K562 (cell line): Measurements from ENCODE around the gene TRIM13. TPM values are rescaled to one million over a fixed set of nuclear protein-coding genes. Genes with fewer than 3 reads are reported as not detected.
A peak's percentile ranks its signal among the peaks of the same experiment; 100 is the strongest.

ENCODE experiments used
- ATAC-seq: fragments of 200-7000 bp; cut with Tn5 transposase; 3 replicates; pipeline ENCODE4 v1.9.1; 2020; ENCODE audit warnings: moderate library complexity
- BruUV-seq: library from RNA; stranded (reverse); fragments of 400-500 nt; replicated peaks from 2 replicates; lab custom pipeline; 2021; lab: Mats Ljungman, UMichigan
- CTCF ChIA-PET: fragments of 300-600 bp; formaldehyde crosslinking; extraction: SDS; loops from one replicate; lab custom pipeline; 2021; ENCODE audit warnings: low intra/inter-chr PET ratio; lab: Yijun Ruan, JAX
- POLR2A ChIA-PET: fragments of 300-600, 350-650 bp; sonication (Branson Sonifier 250); formaldehyde crosslinking; extraction: SDS; loops from one replicate; lab custom pipeline; 2021; ENCODE audit warnings: antibody characterized with exemption, inconsistent platforms; lab: Yijun Ruan, JAX
- DNase-seq, 4 experiments: peaks; one replicate each; pipeline versions ENCODE4 v3.0.0 to v3.0.0-alpha.2; 2011 to 2018; ENCODE audit warnings: low spot score in 3 of 4, mixed read lengths in 3 of 4; ENCODE audit errors: extremely low read depth in 1 of 4
- FAIRE-seq: peaks from 2 replicates; lab custom pipeline; 2011; peaks lifted over from hg19 to GRCh38; lab: Jason Lieb, UNC
- H2AFZ ChIP-seq: 2 replicates; pipeline ENCODE4 v1.6.0; 2011; ENCODE audit warnings: low read depth, low read length, control low read depth, inconsistent platforms
- H3K27ac ChIP-seq: fragments of 200-600 bp; 3 replicates; pipeline ENCODE4 v1.8.0; 2011; ENCODE audit warnings: low read depth, mild to moderate bottlenecking, control low read depth, inconsistent platforms, low read length, moderate library complexity, mixed read lengths; ENCODE audit errors: extremely low read depth
- H3K27me3 ChIP-seq, 2 experiments: fragments of 300-600 bp in 1 of 2; 2 replicates in 1 of 2; 3 replicates in 1 of 2; pipeline versions ENCODE4 v1.6.0 to v1.8.0; 2011; ENCODE audit warnings: inconsistent platforms in 2 of 2, low read length in 2 of 2, mild to moderate bottlenecking in 1 of 2, mixed read lengths in 1 of 2, moderate library complexity in 1 of 2; ENCODE audit not compliant: control insufficient read depth in 2 of 2, insufficient read depth in 2 of 2
- H3K36me3 ChIP-seq: fragments of 300-600 bp; 3 replicates; pipeline ENCODE4 v1.8.0; 2011; ENCODE audit warnings: mild to moderate bottlenecking, low read length, inconsistent platforms; ENCODE audit not compliant: control insufficient read depth, insufficient read depth
- H3K4me1 ChIP-seq, 2 experiments: fragments of 200-600 bp in 1 of 2; replicated peaks in 1 of 2; 2 replicates in 1 of 2; 3 replicates in 1 of 2; pipeline versions ENCODE4 v1.5.1 to v1.8.0; 2011; ENCODE audit warnings: inconsistent platforms in 2 of 2, low read length in 2 of 2, mild to moderate bottlenecking in 1 of 2, mixed read lengths in 1 of 2, moderate library complexity in 1 of 2; ENCODE audit not compliant: control insufficient read depth in 2 of 2, insufficient read depth in 2 of 2
- H3K4me2 ChIP-seq: 2 replicates; pipeline ENCODE4 v1.6.1; 2011; ENCODE audit warnings: low read length, control low read depth, inconsistent platforms, mixed read lengths; ENCODE audit not compliant: insufficient read depth
- H3K4me3 ChIP-seq: fragments of 200-600 bp; sonication (generic), shearing (Covaris generic); 2 replicates; pipeline ENCODE4 v1.5.1; 2016; ENCODE audit warnings: control low read depth, inconsistent platforms
- H3K79me2 ChIP-seq: fragments of 200-600 bp; 3 replicates; pipeline ENCODE4 v1.8.0; 2011; ENCODE audit warnings: low read length, inconsistent platforms; ENCODE audit not compliant: control insufficient read depth, insufficient read depth
- H3K9ac ChIP-seq, 2 experiments: 2 replicates each; pipeline versions ENCODE4 v1.6.0 to v1.6.1; 2011; ENCODE audit warnings: low read depth in 2 of 2, low read length in 2 of 2, control low read depth in 1 of 2, inconsistent platforms in 1 of 2, mild to moderate bottlenecking in 1 of 2, mixed read lengths in 1 of 2; ENCODE audit not compliant: insufficient read depth in 1 of 2
- H3K9me1 ChIP-seq: one replicate; pipeline ENCODE4 v1.6.0; 2011; ENCODE audit warnings: inconsistent platforms, mild to moderate bottlenecking, low read length, moderate library complexity; ENCODE audit not compliant: control insufficient read depth, insufficient read depth
- H3K9me3 ChIP-seq: replicated peaks from 2 replicates; pipeline ENCODE4 v1.5.1; 2011; ENCODE audit warnings: low read depth, low read length, inconsistent platforms; ENCODE audit not compliant: control insufficient read depth, insufficient read depth
- H4K20me1 ChIP-seq: replicated peaks from 2 replicates; pipeline ENCODE4 v1.6.1; 2011; ENCODE audit warnings: low read length, inconsistent platforms, mixed read lengths; ENCODE audit not compliant: control insufficient read depth, insufficient read depth
- BCL6 ChIP-seq: fragments of 250-450 bp; sonication (Bioruptor Pico); IDR thresholded peaks from 2 replicates; pipeline ENCODE4 v1.4.0; 2020
- BHLHE40 ChIP-seq: IDR thresholded peaks from 2 replicates; pipeline ENCODE4 v1.6.1; 2011; ENCODE audit warnings: low read length, improper control_type of control experiment
- CC2D1A ChIP-seq: fragments of 450-650 bp; IDR thresholded peaks from 2 replicates; pipeline ENCODE4 v1.6.1; 2017; ENCODE audit warnings: mild to moderate bottlenecking
- CEBPG ChIP-seq, 3 experiments: fragments of 200-800 bp in 1 of 3; sonication (Bioruptor generic) in 1 of 3; sonication (generic) in 1 of 3; formaldehyde crosslinking in 1 of 3; IDR thresholded peaks in 2 of 3; conservative IDR thresholded peaks in 1 of 3; 2 replicates each; pipeline versions ENCODE4 v1.6.1 to v1.8.0; 2016 to 2022; ENCODE audit warnings: missing compliant biosample characterization in 2 of 3, missing genetic modification characterization in 2 of 3, mild to moderate bottlenecking in 1 of 3, missing genetic modification reagents in 1 of 3
- COPS2 ChIP-seq: fragments of 450-650 bp; conservative IDR thresholded peaks from 2 replicates; pipeline ENCODE4 v1.6.1; 2016; ENCODE audit warnings: mild to moderate bottlenecking, moderate library complexity
- CTBP1 ChIP-seq: fragments of 450-650 bp; IDR thresholded peaks from 2 replicates; pipeline ENCODE4 v1.6.1; 2016; ENCODE audit warnings: borderline replicate concordance
- CTCF ChIP-seq, 3 experiments: IDR thresholded peaks in 2 of 3; conservative IDR thresholded peaks in 1 of 3; 2 replicates each; pipeline ENCODE4 v1.5.1; 2011 to 2012; ENCODE audit warnings: low read length in 3 of 3, mild to moderate bottlenecking in 3 of 3, control low read depth in 2 of 3, improper control_type of control experiment in 1 of 3, inconsistent platforms in 1 of 3, low read depth in 1 of 3, mixed read lengths in 1 of 3, moderate library complexity in 1 of 3; ENCODE audit not compliant: insufficient read depth in 2 of 3
- JUND ChIP-seq, 2 experiments: IDR thresholded peaks; 2 replicates in 1 of 2; 3 replicates in 1 of 2; pipeline ENCODE4 v1.6.1; 2011; ENCODE audit warnings: borderline replicate concordance in 2 of 2, low read depth in 2 of 2, low read length in 2 of 2, improper control_type of control experiment in 1 of 2, missing biosample characterization in 1 of 2, missing genetic modification characterization in 1 of 2, missing genetic modification reagents in 1 of 2
- LEF1 ChIP-seq: fragments of 450-650 bp; IDR thresholded peaks from 2 replicates; pipeline ENCODE4 v1.6.1; 2016; ENCODE audit warnings: mild to moderate bottlenecking
- RAD21 ChIP-seq, 2 experiments: fragments of 250-450 bp in 1 of 2; fragments of 450-650 bp in 1 of 2; sonication (Bioruptor Pico) in 1 of 2; formaldehyde crosslinking in 1 of 2; IDR thresholded peaks in 1 of 2; conservative IDR thresholded peaks in 1 of 2; 2 replicates each; pipeline versions ENCODE4 v1.4.0 to v1.8.0; 2020 to 2022; ENCODE audit warnings: mild to moderate bottlenecking in 2 of 2, moderate library complexity in 1 of 2
- ZEB2 ChIP-seq: fragments of 450-650 bp; IDR thresholded peaks from 2 replicates; pipeline ENCODE4 v1.6.1; 2016
- ZNF174 ChIP-seq: fragments of 250-450 bp; sonication (Bioruptor Pico); IDR thresholded peaks from 2 replicates; pipeline ENCODE4 v1.4.0; 2020; ENCODE audit warnings: mild to moderate bottlenecking
- WGBS: fragments of 100-300 bp; shearing (Covaris generic); methylation state at CpG from one replicate; pipeline ENCODE4 v1.1.6; 2016; ENCODE audit warnings: low coverage, mixed read lengths; ENCODE audit not compliant: insufficient coverage; ENCODE audit errors: missing lambda C conversion rate; 5-methylcytosine and 5-hydroxymethylcytosine counted together
- in situ Hi-C: fragments of 300-500 bp; cut with MboI; formaldehyde crosslinking; loops from 4 replicates; pipeline ENCODE4 v1.15.0; 2018; ENCODE audit warnings: inconsistent platforms, mixed read lengths
- intact Hi-C: fragments of 100-400 bp; cut with micrococcal nuclease; formaldehyde crosslinking; loops from 2 replicates; pipeline ENCODE4 v1.14.2; 2022
- polyA plus RNA-seq, 8 experiments: library from polyadenylated mRNA; depleted of rRNA in 4 of 8; stranded (reverse) in 5 of 8; unstranded in 3 of 8; fragments of >200 nt; fragmentation: Nextera tagmentation in 2 of 8; fragmentation: Illumina TruSeq in 1 of 8; extraction: Ambion mirVana in 2 of 8; extraction: Trizol in 1 of 8; gene quantifications; 2 replicates each; pipeline versions ENCODE4 v1.2.1 to v1.2.3, GENCODE V29; 2011 to 2014; ENCODE audit warnings: inconsistent platforms in 1 of 8, missing spikeins in 1 of 8
- total RNA-seq, 7 experiments: library from RNA; depleted of rRNA in 6 of 7; stranded (reverse); fragments of >200 nt in 6 of 7; fragmentation: Illumina TruSeq in 2 of 7; extraction: Trizol in 2 of 7; gene quantifications; 2 replicates each; pipeline versions ENCODE4 v1.2.1 to v1.2.3, GENCODE V29; 2011 to 2021; ENCODE audit warnings: low replicate concordance in 1 of 7

Gene TRIM13
- total and polyA plus RNA-seq, 9 of the 15 experiments (the other 6 are each of a cell fraction or from before 2014, with no cell fraction given), result 12.1 to 30.6 (median 17.8) TPM

- POLR2A ChIA-PET, result interaction anchor here (0.5 to 0.6 kb wide), 2 partner anchors 10 to 104 kb away, joined by 3 to 4 read pairs; no protein-coding TSS in a partner anchor
- no peak overlapping the region for H3K4me2 ChIP-seq
- in situ Hi-C loops, result loop anchor here (10.0 to 25.0 kb wide), 3 partner anchors 436 to 1088 kb away; no protein-coding TSS in a partner anchor
- 0 out of 2 replicates have a peak, but pooled peaks have one; percentile 20 for TF ChIP-seq ZEB2
- TF ChIP-seq JUND (IDR thresholded peaks at IDR 0.05; ENCODE audit: borderline replicate concordance, low read depth, low read length), result 0 out of 2 replicates have a peak, but pooled peaks have one; percentile 23
- TF ChIP-seq JUND (tag; IDR thresholded peaks at IDR 0.05; ENCODE audit: borderline replicate concordance, low read depth, low read length), result no peak
- no peak for TF ChIP-seq BCL6 (CRISPR knock-in tag)
- no peak for TF ChIP-seq COPS2
- TF ChIP-seq RAD21 (CRISPR knock-in tag; conservative IDR thresholded peaks at IDR 0.05 in 1 of 2, IDR thresholded peaks at IDR 0.05 in 1 of 2), result peak; percentile 76 to 90
- TF ChIP-seq CTBP1, result peak; percentile 38; the same call in 1 of the 2 replicates
- 0 out of 2 replicates have a peak, but pooled peaks have one; percentile 27 for TF ChIP-seq CEBPG (CRISPR knock-in tag; IDR thresholded peaks at IDR 0.05)
- peak in 1 of 2 experiments; percentile 45; a peak in 1 of 4 replicates for TF ChIP-seq CEBPG (tag; conservative IDR thresholded peaks at IDR 0.05 in 1 of 2, IDR thresholded peaks at IDR 0.05 in 1 of 2)
- peak; percentile 67 to 82 (median 80) for TF ChIP-seq CTCF (IDR thresholded peaks at IDR 0.05 in 2 of 3, conservative IDR thresholded peaks at IDR 0.05 in 1 of 3; ENCODE audit: insufficient read depth in 2 of 3, low read depth in 1 of 3, low read length in 3 of 3)
- no peak for TF ChIP-seq ZNF174 (CRISPR knock-in tag)
- TF ChIP-seq CC2D1A, result 0 out of 2 replicates have a peak, but pooled peaks have one; percentile 30
- 0 out of 2 replicates have a peak, but pooled peaks have one; percentile 8 for TF ChIP-seq BHLHE40
- TF ChIP-seq LEF1, result no peak
Measured at GRCh38 chr13:49976314-49977258, 20.3 kb upstream of the TRIM13 start.

More at GRCh38 chr13:49976314-49977258, 20.3 kb upstream of the TRIM13 start:
- H3K4me3 ChIP-seq, result no peak overlapping the region
- no peaks in the 10 kb centered on the region; a peak in 3 of 5 replicates for H3K4me1 ChIP-seq
- CTCF ChIA-PET, result interaction anchor here (1.4 kb wide), 1 partner anchor 936 kb away, joined by 6 read pairs; no protein-coding TSS in a partner anchor
- no peak overlapping the region for H3K9ac ChIP-seq
- FAIRE-seq (peak; percentile 94), ATAC-seq (peak; percentile 90), DNase-seq (peak; percentile 59 to 77 (median 62))
- 38% methylated on average over 7 of the region's 8 CpGs for whole genome bisulfite sequencing
- no peak overlapping the region for H2AFZ ChIP-seq
- no TSS peak for BruUV-seq
- no peaks in the 10 kb centered on the region for H3K36me3 ChIP-seq
- no peaks in the 10 kb centered on the region for H4K20me1 ChIP-seq
- H3K27ac ChIP-seq, result no peak overlapping the region
- H3K79me2 ChIP-seq, result no peaks in the 10 kb centered on the region
- no peaks in the 10 kb centered on the region for H3K9me3 ChIP-seq
- no peaks in the 10 kb centered on the region for H3K9me1 ChIP-seq
- H3K27me3 ChIP-seq, result no peaks in the 10 kb centered on the region
- intact Hi-C loops, result loop anchor here (1.0 to 10.0 kb wide), 4 partner anchors 548 to 1094 kb away; no protein-coding TSS in a partner anchor
